GM12878 (cell line): ENCODE measurements around the gene SMIM27. TPM values are rescaled to one million over a fixed set of nuclear protein-coding genes. Genes with fewer than 3 reads are reported as not detected.
A peak's percentile ranks its signal among the peaks of the same experiment; 100 is the strongest.

Experiments
- ATAC-seq: fragments of 200-7000 bp; cut with Tn5 transposase; 3 replicates; pipeline ENCODE4 v1.9.1; 2020; ENCODE audit warnings: mild to moderate bottlenecking, moderate library complexity
- BruUV-seq: library from RNA; stranded (reverse); fragments of 400-500 nt; replicated peaks from 2 replicates; lab custom pipeline; 2021; lab: Mats Ljungman, UMichigan
- CTCF ChIA-PET: fragments of 300-600 bp; sonication (Branson Sonifier 250); formaldehyde crosslinking; extraction: SDS; loops from one replicate; lab custom pipeline; 2021; ENCODE audit warnings: inconsistent platforms; lab: Yijun Ruan, JAX
- POLR2A ChIA-PET: fragments of 350-600 bp; formaldehyde crosslinking; extraction: SDS; loops from one replicate; lab custom pipeline; 2021; ENCODE audit warnings: inconsistent platforms; lab: Charles Lee
- RAD21 ChIA-PET: fragments of 300-600 bp; sonication (Branson Sonifier 250); formaldehyde crosslinking; loops from one replicate; lab custom pipeline; 2023; ENCODE audit warnings: antibody characterized with exemption; ENCODE audit not compliant: unreplicated experiment; lab: Charles Lee
- SMC1A ChIA-PET: fragments of 300-600 bp; sonication (Branson Sonifier 250); formaldehyde crosslinking; loops from one replicate; lab custom pipeline; 2023; ENCODE audit not compliant: unreplicated experiment, uncharacterized antibody; lab: Charles Lee
- DNase-seq: peaks from one replicate; pipeline ENCODE4 v3.0.0-alpha.2; 2011; ENCODE audit warnings: low read depth, low spot score
- FAIRE-seq: peaks from 3 replicates; lab custom pipeline; 2011; peaks lifted over from hg19 to GRCh38; lab: Jason Lieb, UNC
- H2AFZ ChIP-seq: 2 replicates; pipeline ENCODE4 v1.6.0; 2011; ENCODE audit warnings: low read depth, low read length, control low read depth; ENCODE audit not compliant: control insufficient read depth
- H3K27ac ChIP-seq: 2 replicates; pipeline ENCODE4 v1.5.1; 2011; ENCODE audit warnings: control low read depth; ENCODE audit not compliant: control insufficient read depth, insufficient read depth
- H3K27me3 ChIP-seq, 2 experiments: replicated peaks in 1 of 2; 2 replicates each; pipeline versions ENCODE4 v1.6.0 to v1.6.1; 2011; ENCODE audit warnings: low read length in 1 of 2; ENCODE audit not compliant: control insufficient read depth in 2 of 2, insufficient read depth in 2 of 2
- H3K36me3 ChIP-seq, 2 experiments: 2 replicates each; pipeline ENCODE4 v1.5.1; 2011; ENCODE audit warnings: low read length in 1 of 2; ENCODE audit not compliant: control insufficient read depth in 2 of 2, insufficient read depth in 2 of 2
- H3K4me1 ChIP-seq: 2 replicates; pipeline ENCODE4 v1.6.1; 2011; ENCODE audit warnings: mild to moderate bottlenecking, low read length, moderate library complexity, mixed read lengths; ENCODE audit not compliant: control insufficient read depth, insufficient read depth
- H3K4me2 ChIP-seq: 2 replicates; pipeline ENCODE4 v1.6.0; 2011; ENCODE audit warnings: control low read depth; ENCODE audit not compliant: control insufficient read depth, insufficient read depth
- H3K4me3 ChIP-seq: fragments of 200-600 bp; sonication (generic); 2 replicates; pipeline ENCODE4 v1.5.1; 2016
- H3K79me2 ChIP-seq: 2 replicates; pipeline ENCODE4 v1.6.0; 2011; ENCODE audit warnings: low read length; ENCODE audit not compliant: control insufficient read depth, insufficient read depth
- H3K9ac ChIP-seq: 2 replicates; pipeline ENCODE4 v1.8.0; 2011; ENCODE audit warnings: low read length, control low read depth, mixed read lengths; ENCODE audit not compliant: control insufficient read depth, insufficient read depth
- H3K9me3 ChIP-seq: replicated peaks from 3 replicates; pipeline ENCODE4 v1.5.1; 2011; ENCODE audit warnings: mild to moderate bottlenecking, low read length; ENCODE audit not compliant: control insufficient read depth, insufficient read depth
- H4K20me1 ChIP-seq: 2 replicates; pipeline ENCODE4 v1.6.0; 2011; ENCODE audit not compliant: control insufficient read depth, insufficient read depth
- BCLAF1 ChIP-seq: fragments of 450-650 bp; IDR thresholded peaks from 2 replicates; pipeline ENCODE4 v1.6.1; 2017; ENCODE audit warnings: antibody characterized with exemption, mild to moderate bottlenecking, moderate library complexity
- CBX5 ChIP-seq: sonication (generic); IDR thresholded peaks from 2 replicates; pipeline ENCODE4 v1.6.1; 2016; ENCODE audit warnings: low read depth, moderate library complexity, mild to moderate bottlenecking, inconsistent platforms
- GABPA ChIP-seq: IDR thresholded peaks from 2 replicates; pipeline ENCODE4 v1.6.1; 2014; ENCODE audit warnings: antibody characterized with exemption, low read depth, mild to moderate bottlenecking, inconsistent platforms
- GATAD2B ChIP-seq: fragments of 450-650 bp; conservative IDR thresholded peaks from 2 replicates; pipeline ENCODE4 v1.6.1; 2017; ENCODE audit warnings: low read depth, mild to moderate bottlenecking, moderate library complexity
- IRF4 ChIP-seq: IDR thresholded peaks from 2 replicates; pipeline ENCODE4 v1.6.1; 2011; ENCODE audit warnings: low read depth, low read length
- KAT2A ChIP-seq: conservative IDR thresholded peaks from 2 replicates; pipeline ENCODE4 v1.6.1; 2011; ENCODE audit warnings: low read depth, low read length; ENCODE audit not compliant: control insufficient read depth
- NR2C2 ChIP-seq: IDR thresholded peaks from 2 replicates; pipeline ENCODE4 v1.6.1; 2011; ENCODE audit warnings: borderline replicate concordance, low read depth; ENCODE audit not compliant: control insufficient read depth, insufficient read length
- RAD21 ChIP-seq: IDR thresholded peaks from 2 replicates; pipeline ENCODE4 v1.6.1; 2011; ENCODE audit warnings: mild to moderate bottlenecking, low read depth, low read length, moderate library complexity; ENCODE audit not compliant: insufficient read depth
- SMAD1 ChIP-seq: fragments of 450-650 bp; IDR thresholded peaks from 2 replicates; pipeline ENCODE4 v1.6.1; 2018; ENCODE audit warnings: mild to moderate bottlenecking, low read depth; ENCODE audit not compliant: partially characterized antibody
- SMC3 ChIP-seq: IDR thresholded peaks from 2 replicates; pipeline ENCODE4 v1.6.1; 2011; ENCODE audit warnings: low read length, improper control_type of control experiment, borderline replicate concordance
- ZZZ3 ChIP-seq: IDR thresholded peaks from 2 replicates; pipeline ENCODE4 v1.6.1; 2011; ENCODE audit warnings: low read depth; ENCODE audit not compliant: control insufficient read depth, insufficient read length
- WGBS: methylation state at CpG from one replicate; pipeline ENCODE4 v1.1.6; 2016; ENCODE audit warnings: low lambda C conversion rate; ENCODE audit not compliant: insufficient replicate concordance, insufficient coverage; ENCODE audit errors: missing lambda C conversion rate; 5-methylcytosine and 5-hydroxymethylcytosine counted together
- in situ Hi-C: fragments of 300-500 bp; cut with MboI; formaldehyde crosslinking; loops from 9 replicates; pipeline ENCODE4 v1.14.3; 2018; ENCODE audit warnings: mixed read lengths
- intact Hi-C: fragments of 100-400 bp; cut with micrococcal nuclease; formaldehyde crosslinking; loops from one replicate; pipeline ENCODE4 v1.14.2; 2022; ENCODE audit not compliant: unreplicated experiment
- polyA plus RNA-seq, 11 experiments: library from polyadenylated mRNA; depleted of rRNA in 4 of 11; unstranded in 6 of 11; stranded (reverse) in 5 of 11; fragments of >200 nt; fragmentation: Nextera tagmentation in 4 of 11; fragmentation: Illumina TruSeq in 1 of 11; extraction: Ambion mirVana in 4 of 11; extraction: Trizol in 1 of 11; gene quantifications; 1 replicate in 1 of 11; 2 replicates in 10 of 11; pipeline versions ENCODE4 v1.2.1 to v1.2.3, GENCODE V29; 2011 to 2016; ENCODE audit warnings: inconsistent platforms in 2 of 11, missing spikeins in 2 of 11, low read depth in 1 of 11
- total RNA-seq, 4 experiments: library from RNA; depleted of rRNA in 3 of 4; stranded (reverse); fragments of >200 nt in 3 of 4; fragmentation: Illumina TruSeq in 1 of 4; extraction: Trizol in 1 of 4; gene quantifications; 2 replicates each; pipeline versions ENCODE4 v1.2.1 to v1.2.3, GENCODE V29; 2013 to 2021
- TF ChIP-seq, protein P1 (sequence below): fragments of 450-650 bp; IDR thresholded peaks from 2 replicates; pipeline ENCODE4 v1.6.1; 2017; ENCODE audit warnings: borderline replicate concordance
- TF ChIP-seq, protein P2 (sequence below): fragments of 450-650 bp; IDR thresholded peaks from 2 replicates; pipeline ENCODE4 v1.6.1; 2017; ENCODE audit warnings: low read depth, mild to moderate bottlenecking, moderate library complexity

Gene SMIM27
- total and polyA plus RNA-seq, 10 of the 15 experiments (the other 5 are each of a cell fraction or from before 2014, with no cell fraction given), result 12.2 to 47.3 (median 26.5) TPM

DNA sequence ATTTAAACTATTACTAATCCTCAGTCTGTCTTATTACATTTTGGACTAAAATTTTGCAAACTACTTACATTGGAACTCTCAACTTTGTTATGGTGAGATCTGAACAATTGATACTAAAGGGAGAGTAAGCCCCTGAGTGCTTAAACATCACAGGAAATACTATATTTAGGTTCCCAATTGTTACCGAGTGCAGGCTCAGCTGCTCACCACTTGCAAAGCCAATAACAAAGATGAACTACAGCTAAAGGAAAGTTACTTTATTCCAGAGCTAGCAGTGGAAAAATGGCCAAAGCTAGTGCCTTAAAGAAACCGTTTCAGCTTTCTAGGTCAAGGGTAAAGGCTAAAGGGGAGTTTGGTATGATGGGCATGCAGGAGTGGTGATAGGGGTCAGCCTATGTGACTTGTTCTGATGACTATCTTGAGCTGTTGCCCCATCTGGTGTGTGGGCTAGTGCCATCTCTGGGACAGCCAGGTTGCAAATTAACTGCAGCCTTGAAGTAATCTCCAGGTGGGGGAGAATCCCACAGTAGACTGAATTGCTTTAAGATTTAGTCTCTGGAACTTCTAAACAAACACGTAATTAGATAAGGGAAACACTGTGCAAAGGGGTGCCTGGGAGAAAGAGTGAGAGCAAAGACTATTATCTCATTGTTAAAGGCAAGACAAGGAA lies 28.6 kb downstream of the SMIM27 start (continued):
- TF ChIP-seq BCLAF1 (no peak), KAT2A (no peak)

DNA sequence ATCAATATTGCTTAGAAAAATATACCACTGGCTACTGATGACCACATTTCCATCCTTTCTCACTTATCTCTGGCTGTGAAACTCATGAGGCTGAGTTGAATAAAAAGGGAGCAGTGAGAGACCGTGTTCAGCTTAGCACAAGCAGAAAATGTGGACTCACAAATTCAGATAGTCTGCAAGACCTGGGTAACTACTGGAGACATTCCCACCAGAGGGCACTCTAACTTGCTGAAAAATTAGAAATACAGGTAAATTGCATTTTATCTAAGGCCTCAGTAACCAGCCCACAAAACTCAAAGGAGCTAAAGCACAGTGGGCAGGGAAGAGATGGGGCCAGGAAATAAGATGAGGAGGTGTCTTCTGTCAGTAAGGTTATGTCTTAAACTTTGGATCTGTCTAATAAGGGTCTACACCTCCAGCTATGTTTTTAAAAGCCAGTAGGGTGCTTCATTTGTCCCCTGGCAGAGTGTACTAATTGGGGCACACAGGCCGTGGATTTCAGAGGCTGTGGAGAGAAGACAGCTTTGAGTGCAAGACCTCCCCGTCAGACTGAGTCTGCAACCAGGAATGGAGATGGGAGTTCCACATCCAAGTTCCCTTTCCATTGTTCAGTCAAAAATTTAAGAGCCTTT lies 29.5 kb downstream of the SMIM27 start:
- intact Hi-C loops (loop anchor here (1.0 kb wide), 1 partner anchor 387 kb away; no protein-coding TSS in a partner anchor), in situ Hi-C loops (no loop called here)
- Histone ChIP-seq H3K4me3 (no peak overlapping the region), H3K9me3 (no peaks in the 10 kb centered on the region), H3K4me1 (peaks cover 4% of the 10 kb centered on the region; the same call in 1 of the 2 replicates), H4K20me1 (no peaks in the 10 kb centered on the region), H2AFZ (no peak overlapping the region), H3K27me3 (no peaks in the 10 kb centered on the region), H3K9ac (no peak overlapping the region), H3K27ac (no peak overlapping the region), H3K4me2 (no peak overlapping the region), H3K79me2 (no peaks in the 10 kb centered on the region), H3K36me3 (no peaks in the 10 kb centered on the region)
- ChIA-PET SMC1A (interaction anchor here (0.7 to 7.5 kb wide), 16 partner anchors 9 to 463 kb away, joined by 3 to 285 read pairs (median 4); partner anchors contain the start of genes ACO1 and NDUFB6), POLR2A (no interaction called here), RAD21 (interaction anchor here (0.9 to 12.1 kb wide), 7 partner anchors 11 to 393 kb away, joined by 3 to 368 read pairs (median 3); partner anchors contain the start of gene ACO1), CTCF (interaction anchor here (0.8 to 10.0 kb wide), 35 partner anchors 8 to 686 kb away, joined by 3 to 597 read pairs (median 4); partner anchors contain the start of genes ACO1, NDUFB6, RIGI and SMIM27)
- BruUV-seq, result no TSS peak
- no peak for DNase-seq
- peak; percentile 83 for ATAC-seq
- peak; percentile 70 for FAIRE-seq
- WGBS, result 12% methylated on average over 3 of the region's 3 CpGs
- TF ChIP-seq GATAD2B, result no peak
- no peak for TF ChIP-seq CBX5
- TF ChIP-seq SMAD1, result no peak
- TF ChIP-seq NR2C2, result no peak
- peak; percentile 64 for TF ChIP-seq RAD21
- TF ChIP-seq, protein P1, sequence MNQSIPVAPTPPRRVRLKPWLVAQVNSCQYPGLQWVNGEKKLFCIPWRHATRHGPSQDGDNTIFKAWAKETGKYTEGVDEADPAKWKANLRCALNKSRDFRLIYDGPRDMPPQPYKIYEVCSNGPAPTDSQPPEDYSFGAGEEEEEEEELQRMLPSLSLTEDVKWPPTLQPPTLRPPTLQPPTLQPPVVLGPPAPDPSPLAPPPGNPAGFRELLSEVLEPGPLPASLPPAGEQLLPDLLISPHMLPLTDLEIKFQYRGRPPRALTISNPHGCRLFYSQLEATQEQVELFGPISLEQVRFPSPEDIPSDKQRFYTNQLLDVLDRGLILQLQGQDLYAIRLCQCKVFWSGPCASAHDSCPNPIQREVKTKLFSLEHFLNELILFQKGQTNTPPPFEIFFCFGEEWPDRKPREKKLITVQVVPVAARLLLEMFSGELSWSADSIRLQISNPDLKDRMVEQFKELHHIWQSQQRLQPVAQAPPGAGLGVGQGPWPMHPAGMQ, result no peak
- TF ChIP-seq ZZZ3, result no peak
- TF ChIP-seq SMC3, result peak; percentile 59; the same call in 1 of the 2 replicates
- TF ChIP-seq, protein P2, sequence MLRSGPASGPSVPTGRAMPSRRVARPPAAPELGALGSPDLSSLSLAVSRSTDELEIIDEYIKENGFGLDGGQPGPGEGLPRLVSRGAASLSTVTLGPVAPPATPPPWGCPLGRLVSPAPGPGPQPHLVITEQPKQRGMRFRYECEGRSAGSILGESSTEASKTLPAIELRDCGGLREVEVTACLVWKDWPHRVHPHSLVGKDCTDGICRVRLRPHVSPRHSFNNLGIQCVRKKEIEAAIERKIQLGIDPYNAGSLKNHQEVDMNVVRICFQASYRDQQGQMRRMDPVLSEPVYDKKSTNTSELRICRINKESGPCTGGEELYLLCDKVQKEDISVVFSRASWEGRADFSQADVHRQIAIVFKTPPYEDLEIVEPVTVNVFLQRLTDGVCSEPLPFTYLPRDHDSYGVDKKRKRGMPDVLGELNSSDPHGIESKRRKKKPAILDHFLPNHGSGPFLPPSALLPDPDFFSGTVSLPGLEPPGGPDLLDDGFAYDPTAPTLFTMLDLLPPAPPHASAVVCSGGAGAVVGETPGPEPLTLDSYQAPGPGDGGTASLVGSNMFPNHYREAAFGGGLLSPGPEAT, result no peak
- no peak for TF ChIP-seq IRF4
- no peak for TF ChIP-seq GABPA
